ENCODE data around the gene CDH4. TPM values are rescaled to one million over a fixed set of nuclear protein-coding genes. Genes with fewer than 3 reads are reported as not detected.

CDH4 gene
- total RNA-seq, 1 donor from 2014 or later: 0.23 TPM

- no peak overlapping the region for H3K4me3 Mint-ChIP-seq (ENCODE audit: unreplicated experiment)
- TF ChIP-seq, protein P1, sequence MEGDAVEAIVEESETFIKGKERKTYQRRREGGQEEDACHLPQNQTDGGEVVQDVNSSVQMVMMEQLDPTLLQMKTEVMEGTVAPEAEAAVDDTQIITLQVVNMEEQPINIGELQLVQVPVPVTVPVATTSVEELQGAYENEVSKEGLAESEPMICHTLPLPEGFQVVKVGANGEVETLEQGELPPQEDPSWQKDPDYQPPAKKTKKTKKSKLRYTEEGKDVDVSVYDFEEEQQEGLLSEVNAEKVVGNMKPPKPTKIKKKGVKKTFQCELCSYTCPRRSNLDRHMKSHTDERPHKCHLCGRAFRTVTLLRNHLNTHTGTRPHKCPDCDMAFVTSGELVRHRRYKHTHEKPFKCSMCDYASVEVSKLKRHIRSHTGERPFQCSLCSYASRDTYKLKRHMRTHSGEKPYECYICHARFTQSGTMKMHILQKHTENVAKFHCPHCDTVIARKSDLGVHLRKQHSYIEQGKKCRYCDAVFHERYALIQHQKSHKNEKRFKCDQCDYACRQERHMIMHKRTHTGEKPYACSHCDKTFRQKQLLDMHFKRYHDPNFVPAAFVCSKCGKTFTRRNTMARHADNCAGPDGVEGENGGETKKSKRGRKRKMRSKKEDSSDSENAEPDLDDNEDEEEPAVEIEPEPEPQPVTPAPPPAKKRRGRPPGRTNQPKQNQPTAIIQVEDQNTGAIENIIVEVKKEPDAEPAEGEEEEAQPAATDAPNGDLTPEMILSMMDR (IDR thresholded peaks at IDR 0.05; ENCODE audit: unreplicated experiment): no peak
- H3K9me3 Mint-ChIP-seq (ENCODE audit: unreplicated experiment): no peaks in the 10 kb centered on the region
- H3K27ac Mint-ChIP-seq (ENCODE audit: unreplicated experiment): no peak overlapping the region
- H3K4me1 Mint-ChIP-seq (ENCODE audit: unreplicated experiment): no peaks in the 10 kb centered on the region
- no peaks in the 10 kb centered on the region for H3K36me3 Mint-ChIP-seq (ENCODE audit: low read depth, unreplicated experiment)
- peaks cover 6% of the 10 kb centered on the region for H3K27me3 Mint-ChIP-seq (ENCODE audit: unreplicated experiment)
- no peak for DNase-seq (ENCODE audit: low spot score)
Observed at GRCh38 chr20:61873651-61874420, 621.8 kb downstream of the CDH4 start.

GRCh38 chr20:61874421-61875068, 622.5 kb downstream of the CDH4 start:
- TF ChIP-seq, protein P1 (IDR thresholded peaks at IDR 0.05; ENCODE audit: unreplicated experiment): no peak
- Mint-ChIP-seq H3K27me3 (ENCODE audit: unreplicated experiment) (peaks cover 6% of the 10 kb centered on the region), H3K36me3 (ENCODE audit: low read depth, unreplicated experiment) (no peaks in the 10 kb centered on the region), H3K4me1 (ENCODE audit: unreplicated experiment) (no peaks in the 10 kb centered on the region), H3K27ac (ENCODE audit: unreplicated experiment) (no peak overlapping the region), H3K9me3 (ENCODE audit: unreplicated experiment) (no peaks in the 10 kb centered on the region), H3K4me3 (ENCODE audit: unreplicated experiment) (no peak overlapping the region)
- peak; percentile 39 for DNase-seq (ENCODE audit: low spot score)

GRCh38 chr20:61875221-61875885, 623.3 kb downstream of the CDH4 start:
- Mint-ChIP-seq H3K36me3 (ENCODE audit: low read depth, unreplicated experiment) (no peaks in the 10 kb centered on the region), H3K27ac (ENCODE audit: unreplicated experiment) (no peak overlapping the region), H3K27me3 (ENCODE audit: unreplicated experiment) (peaks cover 5% of the 10 kb centered on the region), H3K4me1 (ENCODE audit: unreplicated experiment) (no peaks in the 10 kb centered on the region), H3K4me3 (ENCODE audit: unreplicated experiment) (no peak overlapping the region), H3K9me3 (ENCODE audit: unreplicated experiment) (no peaks in the 10 kb centered on the region)
- peak; percentile 41 for DNase-seq (ENCODE audit: low spot score)
- TF ChIP-seq, protein P1 (IDR thresholded peaks at IDR 0.05; ENCODE audit: unreplicated experiment): no peak

- no peak for DNase-seq (ENCODE audit: low spot score)
- Mint-ChIP-seq H3K4me1 (ENCODE audit: unreplicated experiment) (no peaks in the 10 kb centered on the region), H3K36me3 (ENCODE audit: low read depth, unreplicated experiment) (no peaks in the 10 kb centered on the region), H3K27ac (ENCODE audit: unreplicated experiment) (no peak overlapping the region), H3K9me3 (ENCODE audit: unreplicated experiment) (no peaks in the 10 kb centered on the region), H3K4me3 (ENCODE audit: unreplicated experiment) (no peak overlapping the region), H3K27me3 (ENCODE audit: unreplicated experiment) (peaks cover 5% of the 10 kb centered on the region)
- TF ChIP-seq, protein P1 (IDR thresholded peaks at IDR 0.05; ENCODE audit: unreplicated experiment): no peak
Observed at GRCh38 chr20:61875996-61876395, 623.9 kb downstream of the CDH4 start.

Measured in endothelial cell (in vitro differentiated cells).